GM13977 (cell line): ENCODE data around the gene LRRC32.
A peak's percentile ranks its signal among the peaks of the same experiment; 100 is the strongest.

Experiments used
- DNase-seq: peaks from one replicate; pipeline ENCODE4 v3.0.0; 2012; ENCODE audit warnings: low spot score
- CTCF ChIP-seq: IDR thresholded peaks from 2 replicates; pipeline ENCODE4 v1.5.1; 2012; ENCODE audit warnings: mild to moderate bottlenecking, control low read depth; ENCODE audit not compliant: insufficient read depth; ENCODE audit errors: extremely low read depth, missing control alignments
- in situ Hi-C: fragments of 300-500 bp; cut with MboI; formaldehyde crosslinking; loops from one replicate; pipeline ENCODE4 v1.12.0; 2022; ENCODE audit warnings: low sequenced_read_pairs, low pct_unique_long_range_greater_than_20kb, mixed read lengths, inconsistent platforms; ENCODE audit not compliant: unreplicated experiment

The LRRC32 gene

GRCh38 chr11:76674517-76675400 is 4.2 kb upstream of the LRRC32 start:
- no peak for DNase-seq
- in situ Hi-C loops, result loop anchor here (25.0 kb wide), 1 partner anchor 462 kb away; the partner anchor contains the start of gene WNT11
- peak; percentile 8 for TF ChIP-seq CTCF

- in situ Hi-C loops, result loop anchor here (25.0 kb wide), 1 partner anchor 461 kb away; the partner anchor contains the start of gene WNT11
- DNase-seq, result no peak
- TF ChIP-seq CTCF, result no peak
Observed at GRCh38 chr11:76673176-76674142, 2.9 kb upstream of the LRRC32 start.

- no peak for TF ChIP-seq CTCF
- in situ Hi-C loops, result loop anchor here (25.0 kb wide), 1 partner anchor 460 kb away; the partner anchor contains the start of gene WNT11
- peak; percentile 77 for DNase-seq
Observed at GRCh38 chr11:76672431-76673175, 2.1 kb upstream of the LRRC32 start.

GRCh38 chr11:76671626-76672309 is 1.2 kb upstream of the LRRC32 start:
- no peak for DNase-seq
- no peak for TF ChIP-seq CTCF
- in situ Hi-C loops, result loop anchor here (25.0 kb wide), 1 partner anchor 459 kb away; the partner anchor contains the start of gene WNT11

- no peak for TF ChIP-seq CTCF
- in situ Hi-C loops, result loop anchor here (25.0 kb wide), 1 partner anchor 459 kb away; the partner anchor contains the start of gene WNT11
- DNase-seq, result no peak
Observed at GRCh38 chr11:76671237-76671592, 668 bp upstream of the LRRC32 start.
